OCI-LY1 (cell line): ENCODE results near the gene AKT3.

Experiments
- CTCF ChIP-seq: fragments of 200-600 bp; sonication (generic), shearing (Covaris generic); IDR thresholded peaks from 2 replicates; pipeline ENCODE4 v1.5.1; 2017; ENCODE audit warnings: mild to moderate bottlenecking, antibody characterized with exemption, low read length, moderate library complexity, mixed read lengths
- EZH2 ChIP-seq: fragments of 200-600 bp; sonication (generic), shearing (Covaris generic); IDR thresholded peaks from 2 replicates; pipeline ENCODE4 v1.8.0; 2017; ENCODE audit warnings: borderline replicate concordance, mixed run types, mild to moderate bottlenecking, antibody characterized with exemption, low read length, moderate library complexity, mixed read lengths

- no peak for TF ChIP-seq EZH2
- no peak for TF ChIP-seq CTCF
These were observed 300.3 kb downstream of the AKT3 start for GRCh38 chr1:243549791-243550190.
